ENCODE measurements around the gene APOBR.
A peak's percentile ranks its signal among the peaks of the same experiment; 100 is the strongest.
"Not testable (repeated sequence)": the region's sequence is repeated elsewhere in the genome, so short reads cannot be mapped to it uniquely, and the experiment has no call there.

The APOBR gene

DNA sequence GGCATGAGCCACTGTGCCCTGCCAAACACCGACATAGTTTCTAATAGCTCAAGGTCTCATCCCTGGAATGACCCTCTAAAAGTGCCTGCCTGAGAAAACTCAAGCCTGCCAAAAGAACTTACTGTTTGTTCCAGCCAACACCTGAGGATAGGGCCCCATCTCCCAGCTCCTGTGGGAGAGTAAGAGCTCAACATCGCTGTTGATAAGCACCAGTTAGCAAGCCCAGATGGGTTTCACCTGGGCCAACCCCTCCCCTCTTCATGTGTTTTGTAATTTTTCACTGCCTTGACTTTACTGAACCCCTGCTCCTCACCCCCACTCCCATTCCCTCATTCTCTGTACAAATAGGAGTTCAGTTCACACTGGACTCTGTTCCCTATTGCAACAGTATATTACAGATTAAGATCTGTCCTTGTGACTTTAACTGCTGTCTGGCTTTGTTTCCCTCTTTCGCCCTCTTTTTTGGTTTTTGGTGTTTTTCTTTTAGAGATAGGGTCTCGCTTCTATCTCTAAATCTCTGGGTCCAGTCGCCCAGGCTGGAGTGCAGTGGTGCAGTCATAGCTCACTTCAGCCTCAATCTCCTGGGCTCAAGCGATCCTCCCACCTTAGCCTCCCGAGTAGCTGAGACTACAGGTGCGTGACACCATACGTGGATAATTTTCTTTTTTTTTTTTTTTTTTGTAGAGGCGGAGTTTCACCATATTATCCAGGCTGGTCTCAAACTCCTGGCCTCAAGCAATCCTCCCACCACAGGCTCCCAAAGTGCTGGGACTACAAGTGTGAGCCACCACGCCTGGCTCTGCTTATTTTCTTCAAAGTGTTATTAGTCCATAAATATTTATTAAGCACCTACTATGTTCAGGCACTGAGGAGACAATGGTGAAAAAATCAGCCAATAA lies 32.0 kb downstream of the APOBR start:
- DNase-seq (ENCODE audit: low read depth in 2 of 2) = no peak

DNA sequence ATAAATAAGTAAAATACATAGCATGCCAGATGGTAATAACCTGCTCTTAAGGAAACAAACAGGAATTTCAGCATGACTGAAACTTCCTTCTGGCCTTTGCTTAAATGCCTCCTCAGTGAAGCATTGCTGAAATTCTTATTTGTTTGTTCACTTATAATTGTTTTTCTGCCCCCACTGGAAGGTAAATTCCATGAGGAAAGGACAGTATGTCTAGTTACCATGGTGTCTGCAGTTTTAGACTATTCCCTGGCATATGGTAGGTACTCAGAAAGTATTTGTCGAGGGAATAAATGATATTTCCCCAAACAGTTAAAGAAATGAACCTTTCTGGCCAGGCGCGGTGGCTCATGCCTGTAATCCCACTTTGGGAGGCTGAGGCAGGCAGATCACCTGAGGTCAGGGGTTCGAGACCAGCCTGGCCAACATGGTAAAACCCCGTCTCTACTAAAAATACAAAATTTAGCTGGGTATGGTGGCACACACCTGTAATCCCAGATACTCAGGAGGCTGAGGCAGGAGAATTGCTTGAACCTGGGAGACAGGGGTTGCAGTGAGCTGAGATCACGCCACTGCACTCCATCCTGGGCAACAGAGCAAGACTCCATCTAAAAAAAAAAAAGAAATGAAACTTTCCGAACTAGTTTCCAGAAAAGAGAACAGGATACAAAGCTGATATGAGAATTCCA lies 32.8 kb downstream of the APOBR start:
- DNase-seq (ENCODE audit: low read depth in 2 of 2) = not testable (repeated sequence)

DNA sequence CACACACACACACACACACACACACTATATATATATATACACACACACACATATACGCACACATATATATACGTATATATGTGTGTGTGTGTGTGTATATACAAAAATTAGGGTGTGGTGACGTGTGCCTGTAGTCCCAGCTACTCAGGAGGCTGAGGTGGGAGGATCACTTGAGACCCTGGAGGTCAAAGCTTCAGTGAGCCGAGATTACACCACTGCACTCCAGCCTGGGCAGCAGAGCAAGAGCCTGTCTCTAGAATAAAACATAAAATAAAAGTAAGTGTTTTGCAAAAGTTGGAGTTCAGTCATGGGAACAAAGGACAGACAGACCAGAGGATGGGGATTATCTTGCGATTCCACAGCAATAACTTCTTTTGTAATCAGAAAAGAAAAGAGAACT lies 33.5 kb downstream of the APOBR start:
- no peak for DNase-seq (ENCODE audit: low read depth in 2 of 2)

DNA sequence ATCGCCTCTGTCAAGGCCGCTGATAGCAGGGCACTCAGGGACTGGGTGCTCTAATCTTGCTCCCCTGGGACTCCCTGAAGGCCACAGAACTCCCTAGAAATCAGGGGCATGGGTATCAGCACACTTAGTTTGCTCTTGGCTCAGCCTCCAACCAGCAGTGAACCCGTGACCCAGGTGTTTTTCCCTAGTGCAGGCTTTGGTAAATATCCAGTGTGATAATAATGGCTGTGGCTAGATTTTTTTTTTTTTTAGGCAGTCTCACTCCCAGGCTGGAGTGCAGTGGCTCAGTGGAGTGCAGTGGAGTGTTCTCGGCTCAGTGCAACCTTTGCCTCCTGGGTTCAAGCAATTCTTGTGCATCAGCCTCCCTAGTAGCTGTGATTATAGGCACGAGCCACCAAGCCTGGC lies 34.0 kb downstream of the APOBR start:
- no peak for DNase-seq (ENCODE audit: low read depth in 2 of 2)

DNA sequence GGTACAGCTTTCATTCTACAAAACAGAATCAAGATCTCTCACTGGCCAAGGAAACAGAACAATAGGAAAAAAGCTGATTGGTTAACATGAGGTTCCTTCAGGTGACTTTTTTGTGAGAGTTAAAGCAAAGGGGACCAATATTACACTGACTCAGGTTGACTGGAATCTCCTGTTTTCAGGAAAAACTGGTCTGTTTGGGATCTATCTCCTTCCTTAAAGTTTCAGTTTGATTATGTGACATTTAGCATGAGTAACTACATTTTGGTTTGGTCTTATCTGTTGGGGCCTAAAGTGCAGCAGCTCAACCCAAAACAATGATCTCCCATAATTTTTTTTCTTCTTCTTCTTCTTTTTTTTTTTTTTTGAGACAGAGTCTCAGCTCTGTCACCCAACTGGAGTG lies 34.7 kb downstream of the APOBR start:
- DNase-seq (ENCODE audit: low read depth in 2 of 2) = no peak

DNA sequence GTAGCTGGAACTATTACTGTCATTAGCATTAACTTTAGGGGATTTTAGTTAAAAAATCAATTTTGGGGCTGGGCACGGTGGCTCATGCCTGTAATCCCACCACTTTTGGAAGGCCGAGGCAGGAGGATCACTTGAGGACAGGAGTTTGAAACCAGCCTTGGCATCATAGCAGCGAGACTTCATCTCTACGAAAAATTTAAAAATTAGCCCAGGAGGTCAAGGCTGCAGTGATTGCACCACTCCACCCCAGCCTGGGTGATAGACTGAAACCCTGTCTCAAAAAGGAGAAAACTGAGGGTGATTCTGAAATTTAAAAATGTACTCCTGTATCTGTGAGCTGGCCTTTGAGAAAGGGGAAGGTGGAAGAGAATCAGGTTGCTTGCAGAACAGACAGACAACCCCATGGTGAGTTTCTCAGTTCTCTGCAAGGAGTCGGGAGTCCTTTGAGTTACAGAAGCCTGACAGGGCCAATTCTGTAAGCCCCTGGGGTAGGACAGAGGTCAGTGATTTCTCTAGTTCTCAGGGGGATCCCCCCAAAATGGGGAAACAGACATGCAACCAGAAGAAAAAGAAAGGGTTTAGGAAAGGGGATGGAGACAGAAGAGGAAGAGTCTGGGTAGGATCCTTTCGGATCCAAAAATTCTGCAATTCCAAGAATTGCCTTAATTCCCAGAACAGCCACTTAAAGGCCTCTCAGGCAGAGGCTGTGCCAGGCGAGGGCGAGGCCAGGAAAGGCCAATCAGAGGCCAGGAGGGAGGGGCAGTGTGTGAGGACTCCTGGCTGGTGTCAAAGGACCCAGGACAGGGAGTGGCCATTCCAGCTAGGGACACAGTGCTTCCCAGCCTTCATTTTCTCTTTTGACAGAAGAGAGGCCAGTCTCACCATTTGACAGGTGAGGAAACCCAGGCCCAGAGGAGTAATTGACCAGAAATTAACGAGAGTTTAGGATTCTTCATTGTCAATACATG lies 37.6 kb downstream of the APOBR start:
- DNase-seq (ENCODE audit: low read depth in 2 of 2) = no peak

DNA sequence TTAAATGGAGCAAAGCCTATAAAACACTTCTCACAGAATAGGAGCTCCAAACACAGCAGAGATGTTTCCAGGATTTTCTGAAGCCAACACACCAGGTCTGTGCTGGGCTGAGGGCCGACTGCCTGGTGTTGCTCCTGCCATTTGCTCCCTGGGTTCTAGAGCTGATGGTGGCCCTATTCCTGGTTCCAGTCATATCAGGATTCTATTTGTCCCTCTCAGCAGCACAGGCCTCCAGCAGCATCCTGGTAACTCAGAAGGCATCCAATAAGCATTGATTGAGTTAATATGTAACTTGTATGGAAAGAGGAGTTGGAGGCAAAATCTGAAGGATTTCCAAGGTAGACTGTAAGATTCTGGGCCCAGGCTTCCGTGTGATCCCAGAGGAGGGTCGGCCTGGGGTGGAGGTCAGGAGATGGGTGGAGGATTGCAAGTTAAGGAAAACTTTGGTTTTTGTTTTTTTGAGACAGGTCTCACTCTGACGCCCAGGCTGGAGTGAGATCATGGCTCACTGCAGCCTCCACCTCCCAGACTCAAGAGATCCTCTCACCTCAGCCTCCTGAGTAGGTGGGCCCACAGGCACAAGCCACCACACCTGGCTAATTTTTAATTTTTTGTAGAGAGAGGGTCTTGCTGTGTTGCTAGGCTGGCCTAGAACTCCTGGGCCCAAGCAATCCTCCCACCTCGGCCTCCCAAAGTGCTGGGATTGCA lies 38.7 kb downstream of the APOBR start:
- DNase-seq (ENCODE audit: low read depth in 2 of 2) = no peak

DNA sequence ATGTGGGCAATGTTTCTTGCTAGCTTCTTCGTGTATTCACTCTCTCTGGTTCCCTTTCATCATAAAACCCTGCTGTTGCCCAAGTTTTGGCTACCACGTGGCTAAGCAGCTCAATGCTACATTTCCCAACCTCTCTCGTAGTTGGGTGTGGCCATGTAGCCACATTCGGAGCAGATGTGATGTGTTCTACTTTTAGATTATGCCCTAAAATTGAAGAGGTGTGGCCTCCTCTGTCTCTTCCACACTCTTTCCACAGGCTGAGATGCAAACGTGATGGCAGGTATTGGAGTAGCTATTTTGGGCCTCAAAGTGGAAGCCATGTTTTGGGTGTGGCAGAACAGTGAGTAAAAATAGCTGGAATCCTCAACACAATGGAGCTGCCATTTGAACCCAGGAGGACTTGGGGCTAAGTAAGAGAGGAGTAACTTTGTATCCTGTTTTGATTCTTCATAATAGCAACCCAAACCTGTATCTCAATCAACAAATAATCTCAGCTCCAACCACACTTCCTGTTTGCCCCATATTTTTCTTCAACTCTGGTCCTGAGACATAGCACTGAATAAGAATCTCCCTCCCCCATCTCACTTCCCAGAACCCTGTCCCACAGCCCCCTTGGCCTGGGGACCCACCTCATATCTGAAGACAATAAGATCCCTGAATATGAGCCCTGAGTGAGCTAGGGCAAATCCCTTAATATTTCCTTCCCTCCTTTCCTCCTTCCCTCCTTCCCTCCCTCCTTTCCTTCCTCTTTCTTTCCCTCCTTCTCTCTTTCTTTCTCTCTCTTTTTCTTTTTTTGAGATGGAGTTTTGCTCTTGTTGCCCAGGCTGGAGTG lies 40.3 kb downstream of the APOBR start:
- peak; percentile 11 to 19 for DNase-seq (ENCODE audit: low read depth in 2 of 2)

DNA sequence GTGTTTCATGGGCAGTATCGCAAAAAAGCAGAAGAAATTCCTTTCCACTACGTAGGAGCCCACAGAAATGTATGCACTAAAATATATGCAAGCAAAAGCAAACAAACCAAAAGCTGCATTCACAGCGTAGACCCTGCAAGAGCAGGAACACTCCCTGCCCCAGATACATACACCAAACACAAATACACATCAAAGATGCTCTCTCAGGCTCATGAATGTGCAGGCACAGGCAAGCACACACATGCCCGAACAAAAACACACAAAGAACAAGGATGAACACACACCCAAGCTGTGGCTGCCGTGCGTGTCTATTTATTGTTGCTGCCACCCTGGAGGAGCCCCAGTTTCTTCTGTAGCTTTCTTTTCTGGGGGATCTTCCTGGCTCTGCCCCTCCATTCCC lies 42.6 kb downstream of the APOBR start:
- DNase-seq (ENCODE audit: low read depth in 2 of 2) = no peak

DNA sequence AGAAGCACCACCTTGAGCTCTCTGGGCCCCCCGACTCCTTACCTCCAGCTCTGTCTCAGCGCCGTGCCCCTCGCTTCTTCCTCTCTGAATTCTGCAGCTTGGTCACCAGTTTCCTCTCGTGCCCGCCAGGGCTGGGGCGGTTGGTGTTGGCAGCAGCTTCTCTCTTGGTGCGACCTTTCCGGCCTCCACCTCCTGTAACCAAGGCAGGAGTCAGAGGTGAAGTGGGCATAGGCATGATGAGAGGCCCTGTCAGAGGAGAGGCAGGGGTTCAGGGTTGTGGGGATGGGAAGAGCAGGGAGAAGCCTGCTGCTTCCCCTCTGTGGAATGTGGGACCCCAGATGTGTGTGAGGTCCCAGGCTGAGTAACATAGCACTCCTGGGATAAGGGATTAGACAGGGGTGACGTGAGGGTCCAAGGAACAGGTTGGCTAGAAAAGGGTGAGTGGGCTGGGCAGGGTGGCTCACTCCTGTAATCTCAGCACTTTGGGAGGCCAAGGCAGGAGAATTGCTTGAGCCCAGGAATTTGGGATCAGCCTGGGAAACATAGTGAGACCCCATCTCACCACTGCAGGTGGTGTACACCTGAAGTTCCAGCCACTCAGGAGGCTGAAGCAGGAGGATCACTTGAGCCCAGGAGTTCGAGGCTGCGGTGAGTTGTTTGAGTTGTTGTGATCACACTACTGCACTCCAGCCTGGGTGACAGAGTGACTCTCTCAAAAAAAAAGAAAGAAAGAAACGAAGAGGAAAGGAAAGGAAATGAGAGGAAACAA lies 43.7 kb downstream of the APOBR start:
- no peak for DNase-seq (ENCODE audit: low read depth in 2 of 2)

DNA sequence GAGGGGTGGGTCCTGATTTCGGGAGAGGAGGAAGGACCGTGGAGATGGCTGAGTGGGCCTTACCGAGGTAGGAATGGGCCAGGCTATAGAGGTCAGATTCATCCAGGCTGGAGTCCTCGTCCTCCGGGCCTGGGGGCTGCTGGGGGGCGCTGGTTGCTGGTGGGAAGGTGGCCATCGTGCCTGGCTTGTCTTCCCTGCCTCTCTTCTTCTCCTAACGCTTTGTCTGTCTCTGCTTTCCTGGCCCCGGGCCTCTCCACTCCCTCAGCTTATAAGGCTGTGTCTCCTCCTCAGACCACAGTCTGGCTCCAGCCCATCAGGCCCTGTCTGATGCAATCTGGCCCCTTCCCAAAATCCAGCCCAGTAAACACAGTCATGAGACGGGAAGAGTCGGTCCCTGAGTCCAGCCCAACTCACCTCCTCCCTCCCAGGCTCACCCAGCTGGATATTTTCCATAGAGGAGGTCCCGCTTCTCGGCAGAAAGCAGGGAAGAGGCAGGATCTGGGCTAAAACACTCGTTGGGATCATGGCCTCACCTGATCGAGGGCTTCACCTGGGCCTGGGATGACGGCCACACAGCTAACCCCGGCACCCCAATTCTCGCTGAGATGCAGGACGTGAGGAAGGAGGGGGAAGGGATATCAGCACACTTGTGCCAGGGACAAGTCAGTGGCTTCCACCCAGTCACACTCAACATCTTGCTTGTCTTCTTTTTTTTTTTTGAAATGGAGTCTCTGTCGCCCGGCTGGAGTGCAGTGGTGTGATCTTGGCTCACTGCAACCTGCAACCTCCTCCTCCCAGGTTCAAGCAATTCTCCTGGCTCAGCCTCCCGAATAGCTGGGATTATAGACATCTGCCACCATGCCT lies 44.5 kb downstream of the APOBR start, which contains the start of gene NUPR1:
NUPR1 (minus strand) TSS at position 242 of the 864 bp plus-strand sequence; CDS start at position 175, 67 bp downstream.
- DNase-seq (ENCODE audit: low read depth in 2 of 2) = peak; percentile 94 to 95

DNA sequence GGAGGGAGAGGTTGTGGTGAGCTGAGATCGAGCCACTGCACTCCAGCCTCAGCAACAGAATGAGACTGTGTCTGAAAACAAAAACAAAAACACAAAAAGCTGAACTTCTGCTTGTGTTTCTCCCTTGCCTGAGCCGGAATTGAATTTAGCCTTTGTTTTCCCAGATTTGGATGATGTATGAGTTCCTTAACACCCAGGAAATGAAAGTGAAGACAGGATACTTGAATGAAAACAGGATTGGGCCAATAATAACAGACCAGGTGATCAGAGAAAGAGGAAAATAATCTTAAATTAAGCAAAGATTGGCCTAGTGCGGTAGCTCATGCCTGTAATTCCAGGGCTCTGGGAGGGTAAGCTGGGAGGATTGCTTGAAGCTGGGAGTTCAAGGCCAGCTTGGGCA lies 45.9 kb downstream of the APOBR start:
- no peak for DNase-seq (ENCODE audit: low read depth in 2 of 2)

DNA sequence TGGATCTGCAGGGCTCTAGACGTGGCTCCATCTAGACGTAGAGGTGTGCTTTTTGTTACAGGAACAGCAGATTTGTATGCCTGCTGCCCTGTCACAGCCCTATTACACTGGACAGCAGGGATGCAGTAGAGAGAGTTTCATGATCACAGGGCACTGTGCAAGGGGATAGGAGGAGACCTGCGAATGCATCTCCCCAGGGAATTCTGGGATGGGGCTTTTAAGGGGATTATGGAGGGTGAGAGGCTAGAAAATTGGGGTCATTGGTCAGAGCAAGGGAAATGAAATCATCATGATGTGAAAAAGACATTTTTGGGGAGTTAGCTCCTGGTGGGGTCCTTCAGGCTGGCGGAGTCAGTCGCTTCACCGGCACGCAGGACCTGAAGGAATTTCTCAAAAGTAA lies 48.2 kb downstream of the APOBR start:
- DNase-seq (ENCODE audit: low read depth in 2 of 2) = no peak

DNA sequence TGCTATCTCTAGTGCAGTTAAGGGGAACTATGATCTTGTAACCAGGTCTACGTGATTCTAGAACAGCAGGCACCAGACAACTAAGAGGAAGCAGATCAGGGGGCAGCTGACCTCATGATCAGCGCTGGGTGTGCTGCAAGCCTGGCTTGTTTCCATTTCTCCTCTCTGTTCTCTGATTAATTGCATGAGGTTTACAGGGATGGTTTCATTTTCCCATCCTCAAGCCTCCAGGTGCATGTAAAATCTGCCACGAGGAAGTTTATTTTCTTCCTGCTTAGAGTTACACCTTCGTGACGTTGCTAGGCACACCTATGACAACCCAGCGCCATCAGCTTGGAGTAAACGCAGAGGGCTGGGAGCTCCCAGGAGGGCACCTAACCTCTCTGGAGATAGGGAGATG lies 48.6 kb downstream of the APOBR start:
- no peak for DNase-seq (ENCODE audit: low read depth in 2 of 2)

DNA sequence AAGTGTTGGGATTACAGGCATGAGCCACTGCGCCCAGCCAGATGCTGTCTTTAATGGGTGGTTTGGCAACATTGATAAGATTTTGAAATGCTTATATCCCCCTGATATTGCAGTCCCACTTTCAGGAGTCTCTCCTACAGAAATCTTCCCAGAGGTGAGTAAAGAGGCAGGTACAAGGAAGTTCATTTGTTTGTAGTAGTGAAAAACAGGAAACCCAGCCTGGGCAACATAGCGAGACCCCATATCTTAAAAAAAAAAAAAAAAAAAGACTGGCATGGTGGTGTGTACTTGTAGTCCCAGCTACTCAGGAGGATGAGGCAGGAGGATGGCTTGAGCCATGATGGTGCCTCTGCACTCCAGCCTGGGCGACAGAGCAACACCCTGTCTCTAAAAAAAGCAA lies 50.6 kb downstream of the APOBR start:
- no peak for DNase-seq (ENCODE audit: low read depth in 2 of 2)

DNA sequence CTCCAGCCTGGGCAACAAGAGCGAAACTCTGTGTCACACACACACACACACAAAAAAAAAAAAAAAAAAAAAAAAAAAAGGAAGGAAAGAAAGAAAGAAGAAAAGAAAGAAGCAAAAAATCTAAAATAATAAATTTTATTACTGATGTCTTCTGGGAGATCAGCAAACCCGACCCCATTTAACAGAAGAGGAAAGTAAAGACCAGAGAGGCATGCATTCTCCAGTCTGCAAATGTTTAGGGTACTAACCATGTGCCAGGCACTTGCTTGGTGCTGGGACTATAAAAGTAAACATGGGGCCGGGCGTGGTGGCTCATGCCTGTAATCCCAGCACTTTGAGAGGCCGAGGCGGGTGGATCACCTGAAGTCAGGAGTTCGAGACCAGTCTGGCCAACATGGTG lies 51.5 kb downstream of the APOBR start:
- not testable (repeated sequence) for DNase-seq (ENCODE audit: low read depth in 2 of 2)

DNA sequence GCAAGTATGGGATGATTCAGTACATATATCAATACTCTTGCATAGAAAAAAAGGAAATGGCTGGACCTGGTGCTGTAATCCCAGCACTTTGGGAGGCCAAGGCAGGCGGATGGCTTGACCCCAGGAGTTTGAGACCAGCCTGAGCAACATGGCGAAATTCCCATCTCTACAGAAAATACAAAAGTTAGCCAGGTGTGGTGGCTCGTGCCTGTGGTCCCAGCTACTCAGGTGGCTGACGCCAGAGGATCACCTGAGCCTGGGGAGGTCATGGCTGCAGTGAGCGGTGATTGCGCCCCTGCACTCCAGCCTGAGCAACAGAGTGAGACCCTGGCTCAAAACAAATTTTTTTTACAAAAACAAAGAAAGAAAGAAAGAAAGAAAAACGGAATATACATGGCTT lies 52.2 kb downstream of the APOBR start:
- no peak for DNase-seq (ENCODE audit: low read depth in 2 of 2)

DNA sequence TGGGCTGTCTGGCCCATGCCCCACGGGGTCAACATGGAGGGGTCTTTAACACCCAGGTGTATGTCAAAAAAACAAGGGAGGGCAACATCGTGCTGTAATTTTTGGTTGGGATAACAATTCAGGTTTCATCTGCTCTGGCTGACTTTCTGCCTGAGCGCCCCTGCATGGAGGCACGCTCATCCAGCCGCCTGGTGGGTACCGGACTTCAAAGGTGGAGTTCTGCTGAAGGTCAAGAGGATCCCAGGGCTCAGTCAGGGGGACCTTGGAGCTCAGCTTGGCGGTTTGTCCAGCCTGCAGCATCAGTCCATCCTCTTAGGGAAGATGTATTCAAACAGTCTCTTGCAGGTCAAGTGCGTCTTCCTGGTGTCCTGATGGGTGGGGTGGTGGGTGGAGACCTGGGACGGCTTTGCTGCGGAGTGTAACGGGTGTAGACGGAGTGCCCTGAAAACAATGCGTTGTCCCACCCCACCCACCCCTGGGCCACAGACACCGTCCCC lies 53.9 kb downstream of the APOBR start:
- no peak for DNase-seq (ENCODE audit: low read depth in 2 of 2)
